Measurements from ENCODE around the gene CLSTN2. TPM values are rescaled to one million over a fixed set of nuclear protein-coding genes. Genes with fewer than 3 reads are reported as not detected.

CLSTN2 gene
- total and polyA plus RNA-seq, 2 of the 8 experiments (the other 6 are each of a cell fraction or from before 2014, with no cell fraction given) = 0.39 to 0.52 TPM

DNA sequence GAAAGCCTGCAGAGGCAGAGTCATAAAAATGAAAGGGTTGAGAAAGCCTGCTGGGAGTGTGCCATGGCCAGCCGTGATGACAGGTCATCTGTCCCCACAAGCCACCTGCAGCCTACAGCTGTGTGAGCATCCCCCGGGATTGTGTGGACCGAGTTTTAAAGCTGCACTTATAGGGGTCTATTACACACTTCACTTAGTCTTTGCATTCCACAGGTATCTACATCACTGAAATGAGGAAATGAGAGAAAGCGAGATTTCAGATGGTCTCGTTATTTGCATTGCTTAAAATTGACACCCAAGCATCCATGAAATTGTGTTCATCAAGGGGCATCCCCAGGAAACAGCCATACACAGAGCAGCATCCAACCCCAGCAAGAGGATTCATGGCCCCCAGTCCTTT is 605.3 kb downstream of the CLSTN2 start:
- H3K4me2 ChIP-seq (ENCODE audit: insufficient read depth in 1 of 2, low read depth in 2 of 2, low read length in 2 of 2) = no peak overlapping the region
- no peak overlapping the region for H2BK5ac ChIP-seq (ENCODE audit: low read depth, low read length)
- no peak for TF ChIP-seq JUND (IDR thresholded peaks at IDR 0.05; ENCODE audit: low read length)
- no peak for TF ChIP-seq SP2 (IDR thresholded peaks at IDR 0.05; ENCODE audit: low read length)
- no peak for TF ChIP-seq SRF (IDR thresholded peaks at IDR 0.05; ENCODE audit: low read depth, low read length)
- TF ChIP-seq POLR2AphosphoS5 (IDR thresholded peaks at IDR 0.05; ENCODE audit: low read depth, low read length) = no peak
- TF ChIP-seq YY1 (IDR thresholded peaks at IDR 0.05; ENCODE audit: low read depth, low read length) = no peak
- no peak for TF ChIP-seq BACH1 (IDR thresholded peaks at IDR 0.05; ENCODE audit: low read length)
- no peak for TF ChIP-seq BRCA1 (IDR thresholded peaks at IDR 0.05; ENCODE audit: low read depth, low read length)
- TF ChIP-seq KDM5A (IDR thresholded peaks at IDR 0.05; ENCODE audit: low read length) = no peak
- no peak for TF ChIP-seq RNF2 (IDR thresholded peaks at IDR 0.05; ENCODE audit: borderline replicate concordance, low read depth, low read length, missing control alignments, poor library complexity, severe bottlenecking)
- TF ChIP-seq ZNF274 (IDR thresholded peaks at IDR 0.05; ENCODE audit: borderline replicate concordance, extremely low read depth, low read length) = no peak
- no peaks in the 10 kb centered on the region for H3K4me1 ChIP-seq (replicated peaks in 1 of 4; ENCODE audit: control insufficient read depth in 3 of 4, insufficient read depth in 4 of 4, low read length in 3 of 4)
- H2BK12ac ChIP-seq (ENCODE audit: low read depth, low read length) = no peak overlapping the region
- no peaks in the 10 kb centered on the region for H3K27me3 ChIP-seq (replicated peaks in 1 of 4; ENCODE audit: control insufficient read depth in 3 of 4, extremely low read depth in 1 of 4, insufficient read depth in 3 of 4, low read length in 3 of 4)
- no peak overlapping the region for H4K8ac ChIP-seq (ENCODE audit: extremely low read depth, insufficient read depth, low read length)
- no peaks in the 10 kb centered on the region for H3K79me2 ChIP-seq (ENCODE audit: control insufficient read depth in 1 of 2, insufficient read depth in 2 of 2, low read length in 2 of 2)
- no peak overlapping the region for H3K9ac ChIP-seq (replicated peaks in 1 of 4; ENCODE audit: extremely low read depth in 1 of 4, low read depth in 3 of 4, low read length in 3 of 4)
- H4K20me1 ChIP-seq (replicated peaks in 1 of 2; ENCODE audit: control insufficient read depth in 1 of 2, insufficient read depth in 2 of 2, low read length in 2 of 2) = no peaks in the 10 kb centered on the region
- FAIRE-seq = no peak
- H3K14ac ChIP-seq (ENCODE audit: insufficient read length) = no peak overlapping the region
- H2AFZ ChIP-seq (ENCODE audit: low read length) = no peak overlapping the region
- DNase-seq (ENCODE audit: low read depth in 1 of 2, low spot score in 2 of 2) = no peak
- no peak overlapping the region for H3K18ac ChIP-seq (ENCODE audit: extremely low read depth, low read length)
- H3K79me1 ChIP-seq (ENCODE audit: low read depth, low read length) = no peaks in the 10 kb centered on the region; the same call in 1 of the 2 replicates
- no peak overlapping the region for H3K4me3 ChIP-seq (ENCODE audit: extremely low read depth in 1 of 4, insufficient read depth in 2 of 4, low read depth in 3 of 4, low read length in 4 of 4)
- H3K36me3 ChIP-seq (ENCODE audit: control insufficient read depth in 2 of 4, insufficient read depth in 4 of 4, low read length in 3 of 4) = no peaks in the 10 kb centered on the region
- POLR2A ChIA-PET (ENCODE audit: partially characterized antibody) = no interaction called here
- no peak overlapping the region for H4K5ac ChIP-seq (ENCODE audit: insufficient read length, low read depth, low read length)
- CTCF ChIA-PET (ENCODE audit: partially characterized antibody) = interaction anchor here (1.0 to 1.4 kb wide), 2 partner anchors 11 kb away, joined by 3 read pairs; no protein-coding TSS in a partner anchor
- no peak overlapping the region for H2BK20ac ChIP-seq (ENCODE audit: low read length)
- no peaks in the 10 kb centered on the region for H3K23me2 ChIP-seq (ENCODE audit: low read depth, low read length)
- no peak overlapping the region for H3K23ac ChIP-seq (ENCODE audit: insufficient read length)
- no peak overlapping the region for H3K4ac ChIP-seq (replicated peaks; ENCODE audit: insufficient read length, low read depth, low read length)
- H3K27ac ChIP-seq (ENCODE audit: low read depth, low read length) = no peak overlapping the region
- no peak overlapping the region for H2BK15ac ChIP-seq (ENCODE audit: low read length)
- H4K91ac ChIP-seq (replicated peaks; ENCODE audit: insufficient read length, low read length) = no peak overlapping the region
- H2BK120ac ChIP-seq (replicated peaks; ENCODE audit: low read depth, low read length) = no peak overlapping the region
- no peak overlapping the region for H2AK5ac ChIP-seq (ENCODE audit: low read depth, low read length)
- 86% methylated on average over 5 of the region's 5 CpGs; no CpG with 5 or more reads in 1 of the 2 experiments for WGBS, 2 experiments (ENCODE audit: extremely low coverage in 1 of 2, insufficient coverage in 1 of 2, insufficient read length in 1 of 2, insufficient replicate concordance in 2 of 2, low coverage in 1 of 2, low lambda C conversion rate in 2 of 2, missing lambda C conversion rate in 1 of 2)
- H3K9me3 ChIP-seq (ENCODE audit: insufficient read depth in 2 of 2, low read depth in 1 of 2, low read length in 1 of 2) = no peaks in the 10 kb centered on the region
- H3K56ac ChIP-seq (replicated peaks; ENCODE audit: insufficient read length, low read depth, low read length) = no peak overlapping the region

Data from H1 (cell line).